ENCODE results near the gene MORN1.
"Not testable (repeated sequence)": the region's sequence is repeated elsewhere in the genome, so short reads cannot be mapped to it uniquely, and the experiment has no call there.

MORN1 gene

DNA sequence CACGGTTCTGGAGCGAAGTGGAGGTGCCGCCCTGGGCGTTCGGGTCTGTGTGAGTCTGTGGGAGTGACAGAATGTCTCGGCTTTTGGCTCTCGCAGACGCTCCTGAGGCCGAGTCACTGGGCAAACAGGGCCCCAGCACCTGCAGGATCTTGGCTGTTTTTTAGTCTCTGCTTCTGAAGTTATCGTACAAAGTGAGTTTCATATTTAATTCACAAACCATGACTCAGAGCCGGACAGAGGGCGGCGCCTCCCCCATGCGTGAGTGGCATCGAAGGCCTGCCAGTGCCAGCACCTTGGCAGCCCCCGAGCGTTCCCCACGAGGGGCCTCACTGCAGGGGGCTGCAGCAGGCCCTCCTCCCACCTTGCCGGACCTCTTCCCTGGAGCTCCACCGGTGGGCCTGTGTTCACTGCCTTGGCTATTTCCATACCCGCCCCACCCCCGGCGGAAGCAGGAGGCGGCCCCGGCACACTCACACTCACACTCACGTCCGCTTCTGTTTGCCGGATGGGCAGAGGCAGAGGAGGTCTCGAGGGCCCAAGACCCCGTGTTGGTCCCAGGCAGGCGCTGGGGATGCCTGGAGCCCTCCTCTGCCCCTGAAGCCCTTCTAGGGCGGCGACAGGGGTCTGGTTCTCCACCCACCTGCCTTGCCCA, 56.3 kb downstream of the MORN1 start:
- no peak for DNase-seq

DNA sequence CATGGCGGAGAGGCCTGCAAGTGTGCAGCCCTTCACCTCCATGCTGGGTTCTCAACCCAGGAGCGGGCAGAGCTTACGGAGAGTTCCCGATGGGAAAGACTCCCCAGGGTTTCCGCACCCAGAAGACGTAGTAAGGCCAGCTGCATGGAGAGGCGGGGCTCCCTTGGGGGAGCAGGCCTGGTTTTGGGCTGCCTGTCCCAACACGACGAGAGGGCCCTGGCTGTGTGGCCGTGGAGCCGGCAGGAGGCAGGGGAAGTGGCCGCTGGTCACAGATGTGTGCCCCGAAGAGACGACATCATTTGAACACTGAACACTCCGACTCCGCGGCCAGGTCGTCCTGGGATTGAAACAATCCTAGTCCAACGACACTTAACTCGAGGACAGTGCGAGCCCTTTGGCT, 57.0 kb downstream of the MORN1 start:
- DNase-seq = no peak

DNA sequence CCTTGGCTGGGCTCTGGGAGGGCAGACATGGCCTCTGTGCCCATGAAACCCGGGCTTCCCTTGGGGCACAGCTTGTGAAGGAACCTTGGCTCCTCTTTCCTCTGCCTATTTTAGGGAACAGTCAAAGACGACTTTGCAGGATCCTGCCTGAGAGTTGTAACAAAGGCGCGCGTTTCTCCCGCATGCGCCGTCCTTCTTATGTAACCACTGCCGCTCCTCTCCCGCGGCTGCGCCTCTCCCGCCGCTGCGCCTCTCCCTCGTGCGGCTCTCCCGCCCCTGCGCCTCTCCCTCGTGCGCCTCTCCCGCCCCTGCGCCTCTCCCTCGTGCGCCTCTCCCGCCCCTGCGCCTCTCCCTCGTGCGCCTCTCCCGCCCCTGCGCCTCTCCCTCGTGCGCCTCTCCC, 59.8 kb downstream of the MORN1 start:
- not testable (repeated sequence) for DNase-seq

DNA sequence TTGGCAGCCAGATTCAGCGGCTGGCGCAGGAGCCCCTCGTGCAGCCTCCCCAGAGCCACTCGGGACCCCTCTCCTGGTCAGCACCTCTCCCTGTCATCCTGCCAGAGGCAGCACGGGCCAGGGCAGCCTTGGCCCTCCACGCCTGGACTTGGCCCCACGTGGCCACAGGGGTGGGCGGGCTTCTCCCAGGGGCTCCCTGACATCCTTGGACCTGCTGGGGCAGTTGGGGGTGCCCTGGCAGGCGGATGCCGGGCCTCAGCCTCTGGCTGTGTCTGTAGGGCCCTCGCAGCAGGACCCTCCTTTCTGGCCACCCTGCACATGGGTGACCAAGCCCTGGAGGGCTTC, 60.2 kb downstream of the MORN1 start:
- no peak for DNase-seq

DNA sequence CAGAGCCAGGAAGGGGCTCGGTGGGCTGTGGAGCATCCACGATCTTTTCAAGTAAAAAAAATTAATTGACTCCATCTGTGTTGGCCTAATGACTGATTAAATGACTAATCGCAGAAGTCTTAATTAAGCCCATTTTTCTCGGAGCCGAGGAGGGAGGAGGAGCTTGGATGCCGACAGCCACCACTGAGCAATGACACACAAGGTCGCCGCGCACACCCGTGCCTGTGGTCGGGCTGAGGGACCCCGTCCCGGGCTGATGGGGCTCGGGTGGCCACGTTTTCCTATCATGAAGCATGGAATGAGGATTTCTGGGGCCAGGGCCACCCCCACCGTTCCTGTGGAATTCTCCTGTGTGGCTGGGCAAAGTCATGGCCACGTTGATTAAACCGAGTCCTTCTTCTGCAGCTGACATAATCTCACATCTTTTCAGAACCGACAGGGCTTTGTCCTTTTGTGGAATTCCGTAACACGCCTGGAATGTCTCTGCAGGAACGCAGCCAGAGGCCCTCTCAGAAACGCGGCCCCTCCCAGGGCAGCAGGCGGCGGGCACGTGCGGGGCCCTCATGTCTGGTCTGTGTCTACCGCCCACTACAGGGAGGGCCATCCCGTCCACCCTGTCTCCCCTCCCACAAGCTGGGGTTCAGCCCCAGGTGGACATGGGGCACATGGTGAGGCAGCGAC, 60.7 kb downstream of the MORN1 start:
- no peak for DNase-seq

DNA sequence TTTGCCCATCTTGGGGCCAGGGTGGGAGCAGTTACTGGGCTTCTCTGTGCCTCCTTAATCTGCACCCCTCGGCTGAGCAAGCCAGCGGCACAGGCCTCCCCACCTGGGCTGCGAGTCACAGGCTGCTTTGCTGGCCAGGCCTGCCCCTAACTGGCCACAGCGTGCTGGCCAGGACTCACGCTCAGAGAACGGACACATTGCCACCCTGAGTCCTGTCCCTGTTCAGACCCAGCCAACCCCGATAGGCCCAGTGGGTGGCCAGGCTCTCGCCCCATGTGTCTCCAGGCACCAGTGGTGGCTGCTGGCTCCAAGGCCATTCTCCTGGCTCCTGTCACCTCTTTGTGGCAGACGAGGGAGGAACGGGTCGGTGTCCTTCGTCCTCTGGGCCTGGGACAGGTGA, 61.3 kb downstream of the MORN1 start:
- no peak for DNase-seq

DNA sequence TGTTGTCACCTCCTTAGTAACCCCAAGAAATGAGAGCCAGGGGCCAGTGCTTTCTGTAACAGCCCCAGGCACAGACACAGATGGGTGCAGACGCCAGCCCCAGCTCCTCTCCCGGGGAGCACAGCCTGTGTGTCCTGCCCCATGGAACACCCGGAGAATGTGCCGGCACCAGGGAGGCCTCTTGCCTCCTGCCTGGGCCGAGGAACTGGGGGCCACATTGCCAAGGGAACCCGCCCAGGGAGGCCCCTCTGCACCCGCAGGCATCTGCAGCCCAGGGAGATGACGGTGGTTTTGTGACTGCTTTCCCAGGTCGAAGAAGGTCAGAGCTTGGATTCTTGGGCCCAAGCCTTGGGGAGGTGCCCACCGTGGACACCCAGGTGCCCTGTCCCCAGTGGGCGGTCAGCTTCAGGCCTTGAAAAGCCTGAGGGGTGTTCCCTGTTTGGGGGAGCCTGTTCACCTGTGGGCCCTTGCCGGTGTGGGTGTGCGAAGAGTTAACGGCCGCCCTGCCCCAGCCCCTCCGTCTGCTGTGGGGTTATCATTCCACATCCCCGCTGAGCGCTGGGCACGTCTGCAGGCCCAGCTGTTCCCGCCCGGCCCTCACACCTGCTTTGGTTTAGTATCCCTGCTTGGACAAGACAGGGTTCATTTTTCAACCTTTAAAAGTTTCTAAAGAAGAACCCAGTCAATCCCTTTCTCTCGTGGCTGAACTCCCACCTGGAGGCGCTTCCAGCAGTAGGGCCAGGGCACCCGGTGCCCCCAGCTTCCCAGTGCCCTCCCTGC, 62.5 kb downstream of the MORN1 start:
- DNase-seq = no peak

DNA sequence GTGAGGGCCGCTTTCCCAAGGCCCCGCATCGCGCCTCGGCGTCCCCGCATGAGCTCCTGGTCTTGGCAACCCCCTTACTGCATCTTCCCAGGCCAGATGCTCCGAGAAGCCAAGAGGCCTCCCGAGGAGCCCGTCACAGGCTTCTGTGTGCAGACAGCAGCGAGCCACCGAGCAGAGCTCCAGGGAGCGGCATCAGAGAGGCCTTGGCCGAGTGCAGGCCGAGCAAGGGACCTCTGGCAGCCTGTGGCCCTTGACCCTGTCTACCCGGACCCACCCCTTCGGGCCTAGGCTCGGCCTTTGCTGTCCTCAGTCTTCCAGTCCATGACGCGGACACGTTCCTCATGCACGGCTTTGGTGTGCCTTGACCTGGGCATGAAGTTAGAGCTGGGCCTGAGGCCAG, 63.5 kb downstream of the MORN1 start:
- DNase-seq = no peak

DNA sequence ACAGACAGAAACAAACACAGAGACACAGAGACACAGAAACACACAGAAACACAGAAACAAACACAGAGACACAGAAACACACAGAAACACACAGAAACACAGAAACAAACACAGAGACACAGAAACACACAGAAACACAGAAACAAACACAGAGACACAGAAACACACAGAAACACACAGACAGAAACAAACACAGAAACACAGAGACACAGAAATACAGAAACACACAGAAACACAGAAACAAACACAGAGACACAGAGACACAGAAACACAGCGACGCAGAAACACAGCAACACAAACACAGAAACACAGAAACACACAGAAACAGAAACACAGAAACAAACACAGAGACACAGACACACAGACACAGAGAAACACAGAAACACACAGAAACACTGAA, 64.2 kb downstream of the MORN1 start:
- DNase-seq = not testable (repeated sequence)

DNA sequence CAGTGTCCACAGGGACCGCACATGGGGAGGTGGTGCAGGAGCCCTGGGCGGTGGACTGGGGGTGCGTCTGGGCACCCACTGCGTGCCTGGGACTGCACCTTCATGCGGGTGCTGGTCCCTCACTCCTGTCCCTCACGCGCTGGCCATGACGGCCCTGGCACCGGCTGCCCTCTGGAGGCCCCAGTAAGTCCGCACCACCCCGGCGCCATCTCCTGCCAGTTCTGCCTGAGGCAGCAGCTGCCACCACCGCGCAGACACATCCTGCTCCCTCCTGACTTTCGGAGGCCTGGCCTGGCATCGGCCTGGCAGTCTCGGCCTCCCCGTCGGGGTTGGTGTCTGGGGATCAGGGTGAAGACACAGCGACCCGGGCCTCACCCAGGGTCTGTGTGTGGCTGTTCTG, 64.8 kb downstream of the MORN1 start:
- no peak for DNase-seq

DNA sequence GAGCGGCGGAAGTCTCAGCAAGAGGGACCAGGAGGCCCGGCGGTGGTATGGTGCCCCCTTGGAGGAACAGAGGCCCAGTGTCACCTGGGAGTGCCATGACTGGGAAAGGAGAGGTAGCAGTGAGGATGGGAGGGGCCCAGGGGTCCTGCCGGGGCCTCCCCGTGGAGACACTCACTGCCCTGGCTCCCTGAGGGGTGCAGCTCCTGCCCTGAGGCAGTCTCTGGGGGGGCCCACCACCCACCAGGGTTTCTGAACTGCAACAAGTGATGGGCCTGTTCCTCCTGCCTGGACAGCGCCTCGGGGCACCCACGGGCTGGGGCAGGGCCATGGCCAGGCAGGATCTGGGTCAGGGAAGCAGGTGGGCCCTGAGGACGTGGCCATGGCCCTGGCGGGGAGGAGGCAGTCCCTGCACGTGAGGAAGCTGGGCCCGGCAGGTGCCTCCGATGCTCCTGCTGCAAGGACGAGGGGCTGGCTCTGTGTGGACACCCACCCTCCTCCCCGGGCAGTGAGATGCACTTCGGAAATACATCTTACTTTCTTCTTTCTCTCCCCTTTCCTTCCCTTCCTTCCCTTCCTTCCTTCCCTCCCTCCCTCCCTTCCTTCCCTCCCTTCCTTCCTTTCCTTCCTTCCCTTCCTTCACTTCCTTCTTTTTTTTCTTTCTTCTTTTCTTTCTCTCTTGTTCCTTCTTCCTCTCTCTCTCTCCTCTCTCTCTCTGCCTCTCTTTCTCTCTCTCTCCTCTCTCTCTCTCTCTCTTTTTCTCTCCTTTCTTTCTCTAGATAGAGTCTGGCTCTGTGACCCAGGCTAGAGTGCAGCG, 66.6 kb downstream of the MORN1 start:
- DNase-seq = no peak

DNA sequence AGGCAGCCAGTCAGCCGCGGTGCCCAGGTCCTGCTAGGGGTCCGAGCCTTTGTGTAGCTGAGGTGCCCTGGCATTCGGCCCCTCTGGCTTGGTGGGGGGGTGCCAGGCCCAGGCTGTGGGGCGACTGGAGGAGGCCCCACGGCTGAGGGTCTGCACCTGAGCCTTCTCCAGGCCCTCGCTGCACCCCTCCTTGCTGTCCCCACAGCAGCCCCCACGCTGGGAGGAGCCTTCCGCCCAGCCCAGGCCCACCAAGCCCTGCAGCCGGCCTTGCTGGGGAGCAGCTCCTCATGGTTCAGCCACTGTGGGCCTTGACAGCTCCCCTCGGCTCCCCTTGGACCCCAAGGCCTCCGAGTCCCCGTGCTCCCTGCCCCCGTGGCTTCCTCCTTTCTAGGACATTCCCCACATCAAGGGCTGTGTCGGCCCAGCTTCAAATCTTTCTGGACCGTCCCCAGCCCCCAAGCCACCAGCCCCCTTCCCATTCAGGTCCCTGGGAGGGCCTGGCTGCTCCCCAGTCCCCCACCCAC, 67.8 kb downstream of the MORN1 start:
- DNase-seq = no peak

DNA sequence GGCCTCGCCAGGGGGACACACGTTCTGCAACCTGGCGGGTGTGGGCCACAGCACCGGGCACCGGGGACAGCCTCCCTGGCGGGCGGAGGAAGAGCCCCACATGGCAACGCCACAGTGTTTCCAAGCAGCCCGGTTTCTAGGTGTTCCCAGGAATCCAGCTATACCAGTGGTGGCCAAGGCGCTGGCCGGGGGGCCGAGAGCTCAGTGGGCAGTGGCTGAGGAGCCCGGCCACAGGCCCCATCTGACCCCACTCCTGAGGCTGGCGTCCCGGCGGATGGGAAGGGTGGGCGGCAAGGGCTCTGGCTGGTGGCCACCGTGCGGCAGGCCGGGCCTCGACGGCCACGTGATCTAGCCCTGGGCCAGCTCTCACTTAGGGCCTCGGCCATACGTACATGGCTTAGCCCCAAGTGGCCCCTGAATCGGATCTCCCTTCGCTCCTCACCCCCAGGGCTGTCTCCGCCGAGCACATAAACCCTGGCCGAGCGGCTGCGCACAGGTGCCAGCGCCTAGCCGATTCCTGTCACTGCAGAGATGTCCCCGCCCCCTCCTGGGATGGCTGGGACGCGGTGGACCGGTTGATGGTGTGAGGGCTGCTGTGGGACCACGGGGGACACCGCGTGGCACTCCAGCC, 68.7 kb downstream of the MORN1 start:
- DNase-seq = no peak

DNA sequence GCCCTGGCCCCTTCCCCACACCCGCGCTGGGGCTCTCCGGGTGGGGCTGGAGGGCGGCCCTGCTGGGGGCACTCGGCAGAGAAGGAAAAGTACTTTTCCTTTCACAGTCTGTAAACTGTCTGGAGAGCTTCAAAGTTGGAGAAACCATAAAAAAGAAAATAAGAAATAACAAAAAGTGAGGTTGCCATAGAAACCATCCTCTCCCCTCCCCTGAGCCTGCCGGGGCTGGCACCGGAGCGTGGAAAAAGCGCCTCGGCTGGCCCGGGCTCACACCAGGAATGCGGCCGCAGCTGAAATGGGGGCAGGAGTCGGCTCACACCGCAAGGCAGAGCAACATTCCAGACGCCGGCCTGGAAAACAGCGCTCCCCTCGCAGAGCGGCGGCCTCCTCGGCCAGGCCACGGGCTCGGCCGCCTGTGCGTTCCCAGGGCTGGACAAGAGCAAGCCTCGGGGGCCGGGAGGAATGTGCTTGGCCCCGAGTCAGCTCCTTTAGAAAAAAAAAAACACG, 69.2 kb downstream of the MORN1 start:
- DNase-seq = no peak

DNA sequence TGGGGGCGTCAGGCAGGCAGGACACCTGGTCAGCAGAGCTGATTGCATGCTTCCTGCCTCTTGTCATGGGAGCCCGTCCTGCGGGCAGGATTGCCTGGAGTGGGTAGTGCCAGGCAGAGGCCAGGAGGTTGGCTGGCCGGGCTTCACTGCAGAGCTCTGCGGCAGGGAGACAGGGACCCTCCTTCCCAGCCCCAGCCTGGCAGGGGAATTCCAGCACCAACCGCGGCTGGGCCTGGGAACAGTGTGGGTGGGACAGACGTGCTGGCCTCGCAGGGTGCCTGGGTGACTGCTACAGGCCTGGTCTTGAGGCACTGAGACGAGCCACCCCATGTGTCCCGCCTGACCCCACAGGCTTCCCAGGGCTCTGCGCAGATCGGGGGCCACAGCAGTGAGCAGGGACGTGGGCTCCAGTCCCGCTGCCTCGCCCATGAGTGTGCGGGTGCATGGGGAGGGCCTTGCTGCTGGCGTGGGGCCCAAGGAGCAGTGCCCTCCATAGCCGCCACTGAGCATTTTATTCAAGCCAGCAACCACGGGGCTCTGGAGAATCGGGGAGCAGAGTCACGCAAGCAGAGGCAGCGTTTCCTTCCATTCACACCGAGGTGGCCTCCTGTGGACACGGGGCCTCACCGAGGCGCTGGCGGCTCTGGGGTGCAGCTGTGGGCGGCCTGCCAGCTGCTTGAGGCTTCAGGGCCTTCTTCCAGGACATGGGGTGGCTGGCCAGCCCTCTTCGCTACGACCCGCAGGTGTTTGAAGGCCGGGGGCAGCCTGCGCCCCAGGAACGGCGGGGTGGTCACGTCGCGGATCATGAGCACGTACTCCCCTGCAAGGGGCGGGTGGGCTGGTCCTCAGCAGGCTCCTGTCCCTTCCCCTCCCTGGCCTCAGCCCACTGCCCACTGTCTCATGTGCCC, 70.3 kb downstream of the MORN1 start:
- no peak for DNase-seq

DNA sequence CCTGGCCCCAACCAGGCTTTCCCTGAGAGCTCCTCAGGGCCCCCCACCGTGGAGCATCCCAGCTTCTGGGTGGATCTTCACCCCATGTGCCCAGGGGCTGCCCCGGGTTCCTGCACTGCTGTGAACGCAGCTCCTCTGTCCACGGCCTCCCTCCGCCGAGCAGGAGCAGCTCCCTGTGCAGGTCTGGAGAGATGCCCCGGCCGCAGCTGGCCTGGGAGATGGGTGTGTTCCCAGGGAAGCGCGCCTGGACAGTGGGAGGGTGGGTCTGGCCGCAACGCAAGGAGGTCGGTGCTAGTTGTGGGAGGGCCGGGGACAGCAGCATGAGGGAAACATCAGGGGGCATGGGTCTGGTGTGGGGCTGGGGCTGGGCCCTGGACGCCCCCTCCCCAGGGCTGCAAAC, 71.3 kb downstream of the MORN1 start:
- no peak for DNase-seq

DNA sequence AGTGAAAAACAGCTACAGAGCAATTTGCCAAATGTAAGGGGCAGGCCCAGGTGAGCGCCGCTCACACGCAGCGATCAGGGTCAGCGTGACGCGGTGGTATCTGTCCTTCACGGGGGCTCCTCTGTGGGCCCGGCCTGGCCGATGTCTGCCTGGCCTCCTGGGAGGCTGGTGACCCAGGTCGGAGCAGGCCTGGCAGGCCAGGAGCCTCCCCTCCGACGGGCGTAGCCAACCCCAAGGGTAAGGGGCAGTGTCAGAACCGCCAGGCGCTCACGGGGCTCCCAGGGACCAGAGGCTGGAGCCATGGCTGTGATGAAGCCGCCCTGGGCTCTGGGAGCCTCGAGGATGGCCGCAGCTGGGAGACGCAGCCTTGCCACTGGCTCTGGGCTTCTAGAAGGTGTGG, 72.1 kb downstream of the MORN1 start:
- DNase-seq = no peak

DNA sequence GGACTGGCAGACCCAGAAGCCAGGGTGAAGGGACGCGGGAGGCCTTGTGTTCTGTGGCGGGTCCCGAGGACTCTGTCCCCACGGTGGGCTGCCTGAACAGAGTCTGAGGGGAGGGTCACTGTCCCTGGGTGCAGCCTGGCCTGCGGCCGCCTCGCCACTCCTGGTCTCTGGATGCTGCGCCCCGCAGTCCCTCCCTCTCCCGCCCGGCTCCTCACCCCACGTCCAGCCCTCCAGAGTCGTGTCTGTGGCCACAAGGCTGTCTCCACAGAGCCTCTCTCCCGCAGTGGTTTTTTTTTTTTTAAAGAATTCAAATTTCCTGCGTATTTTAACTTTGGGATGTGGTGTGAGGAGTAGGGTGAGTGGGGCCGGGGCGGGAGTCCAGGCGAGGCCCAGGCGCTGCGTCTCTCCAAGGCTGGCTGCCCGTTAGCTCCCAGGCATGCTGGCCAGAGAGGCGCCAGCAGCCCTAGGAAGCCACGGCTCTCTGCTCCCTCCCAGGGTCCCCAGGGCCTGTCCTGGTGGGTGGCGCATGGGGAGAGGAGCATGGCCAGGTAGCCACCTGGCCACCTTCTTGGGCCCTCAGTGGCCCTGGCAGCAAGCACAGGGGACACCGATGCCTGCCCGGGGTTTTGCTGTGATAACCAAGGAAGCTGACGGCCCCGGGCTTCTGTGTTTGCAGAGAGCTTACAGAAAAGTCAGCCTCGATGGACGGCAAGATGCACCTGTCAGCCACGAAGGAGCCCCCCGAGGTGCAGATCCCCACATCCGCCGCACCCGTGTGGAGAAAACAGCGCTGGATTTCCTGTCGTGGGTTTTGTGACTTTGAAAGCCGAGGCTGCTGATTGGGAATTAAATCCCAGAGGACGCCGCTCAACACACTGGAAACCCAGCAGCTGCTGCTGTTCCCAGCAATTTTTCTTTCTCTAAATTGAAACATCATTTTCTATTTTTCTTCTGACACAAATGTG, 72.8 kb downstream of the MORN1 start:
- DNase-seq = no peak

DNA sequence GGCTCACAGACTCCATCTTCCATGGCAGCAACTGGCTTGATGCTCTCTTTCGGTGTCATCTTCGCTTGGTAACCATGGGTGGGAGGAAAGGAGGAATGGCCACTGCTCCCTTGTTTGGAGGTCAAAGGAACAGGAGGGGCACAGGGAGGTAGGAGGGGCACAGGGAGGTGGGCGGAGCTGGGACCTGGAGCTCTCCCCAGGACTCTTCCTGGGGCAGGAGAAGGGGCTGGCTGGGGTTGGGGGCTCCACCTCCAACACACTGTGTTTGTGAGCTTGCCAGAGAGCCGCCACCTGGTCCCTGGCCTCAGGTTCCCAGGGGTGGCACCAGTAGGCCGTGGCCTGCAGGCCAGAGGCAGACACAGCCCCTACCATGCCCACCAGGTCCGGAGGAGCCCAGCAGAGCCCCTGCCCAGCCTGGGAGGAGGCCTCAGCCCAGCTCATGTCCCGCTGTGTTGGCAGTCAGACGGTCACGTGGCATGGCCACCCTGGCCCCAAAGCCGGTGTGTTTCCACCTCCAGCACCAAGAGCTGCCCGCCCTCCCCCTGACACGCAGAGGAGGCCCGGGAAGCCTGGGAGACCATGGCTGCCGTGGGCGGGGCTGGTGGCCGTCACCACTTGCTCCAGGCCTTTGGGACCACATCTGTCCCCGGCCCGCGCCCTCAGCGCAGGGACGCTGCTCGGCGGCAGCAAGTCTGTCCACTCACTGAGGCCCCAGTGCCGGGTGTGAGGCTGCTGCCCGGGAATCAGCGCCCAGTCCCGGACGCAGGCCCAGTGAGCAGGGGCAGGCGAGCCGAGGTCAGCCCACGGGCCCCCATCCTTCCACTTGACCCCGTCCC, 73.9 kb downstream of the MORN1 start:
- DNase-seq = no peak

All from NCI-H1417 treated with DMSO at 0.1 percent for 48 hours (cell line).